K562 (cell line): ENCODE results near the gene KLHL12. TPM values are rescaled to one million over a fixed set of nuclear protein-coding genes. Genes with fewer than 3 reads are reported as not detected.

Source experiments
- ATAC-seq: fragments of 200-7000 bp; cut with Tn5 transposase; 3 replicates; pipeline ENCODE4 v1.9.1; 2020; ENCODE audit warnings: moderate library complexity
- BruUV-seq: library from RNA; stranded (reverse); fragments of 400-500 nt; replicated peaks from 2 replicates; lab custom pipeline; 2021; lab: Mats Ljungman, UMichigan
- CTCF ChIA-PET: fragments of 300-600 bp; formaldehyde crosslinking; extraction: SDS; loops from one replicate; lab custom pipeline; 2021; ENCODE audit warnings: low intra/inter-chr PET ratio; lab: Yijun Ruan, JAX
- POLR2A ChIA-PET: fragments of 300-600, 350-650 bp; sonication (Branson Sonifier 250); formaldehyde crosslinking; extraction: SDS; loops from one replicate; lab custom pipeline; 2021; ENCODE audit warnings: antibody characterized with exemption, inconsistent platforms; lab: Yijun Ruan, JAX
- DNase-seq, 4 experiments: peaks; one replicate each; pipeline versions ENCODE4 v3.0.0 to v3.0.0-alpha.2; 2011 to 2018; ENCODE audit warnings: low spot score in 3 of 4, mixed read lengths in 3 of 4; ENCODE audit errors: extremely low read depth in 1 of 4
- FAIRE-seq: peaks from 2 replicates; lab custom pipeline; 2011; peaks lifted over from hg19 to GRCh38; lab: Jason Lieb, UNC
- H2AFZ ChIP-seq: 2 replicates; pipeline ENCODE4 v1.6.0; 2011; ENCODE audit warnings: low read depth, low read length, control low read depth, inconsistent platforms
- H3K27ac ChIP-seq: fragments of 200-600 bp; 3 replicates; pipeline ENCODE4 v1.8.0; 2011; ENCODE audit warnings: low read depth, mild to moderate bottlenecking, control low read depth, inconsistent platforms, low read length, moderate library complexity, mixed read lengths; ENCODE audit errors: extremely low read depth
- H3K27me3 ChIP-seq, 2 experiments: fragments of 300-600 bp in 1 of 2; 2 replicates in 1 of 2; 3 replicates in 1 of 2; pipeline versions ENCODE4 v1.6.0 to v1.8.0; 2011; ENCODE audit warnings: inconsistent platforms in 2 of 2, low read length in 2 of 2, mild to moderate bottlenecking in 1 of 2, mixed read lengths in 1 of 2, moderate library complexity in 1 of 2; ENCODE audit not compliant: control insufficient read depth in 2 of 2, insufficient read depth in 2 of 2
- H3K36me3 ChIP-seq: fragments of 300-600 bp; 3 replicates; pipeline ENCODE4 v1.8.0; 2011; ENCODE audit warnings: mild to moderate bottlenecking, low read length, inconsistent platforms; ENCODE audit not compliant: control insufficient read depth, insufficient read depth
- H3K4me1 ChIP-seq, 2 experiments: fragments of 200-600 bp in 1 of 2; replicated peaks in 1 of 2; 2 replicates in 1 of 2; 3 replicates in 1 of 2; pipeline versions ENCODE4 v1.5.1 to v1.8.0; 2011; ENCODE audit warnings: inconsistent platforms in 2 of 2, low read length in 2 of 2, mild to moderate bottlenecking in 1 of 2, mixed read lengths in 1 of 2, moderate library complexity in 1 of 2; ENCODE audit not compliant: control insufficient read depth in 2 of 2, insufficient read depth in 2 of 2
- H3K4me2 ChIP-seq: 2 replicates; pipeline ENCODE4 v1.6.1; 2011; ENCODE audit warnings: low read length, control low read depth, inconsistent platforms, mixed read lengths; ENCODE audit not compliant: insufficient read depth
- H3K4me3 ChIP-seq: fragments of 200-600 bp; sonication (generic), shearing (Covaris generic); 2 replicates; pipeline ENCODE4 v1.5.1; 2016; ENCODE audit warnings: control low read depth, inconsistent platforms
- H3K79me2 ChIP-seq: fragments of 200-600 bp; 3 replicates; pipeline ENCODE4 v1.8.0; 2011; ENCODE audit warnings: low read length, inconsistent platforms; ENCODE audit not compliant: control insufficient read depth, insufficient read depth
- H3K9ac ChIP-seq, 2 experiments: 2 replicates each; pipeline versions ENCODE4 v1.6.0 to v1.6.1; 2011; ENCODE audit warnings: low read depth in 2 of 2, low read length in 2 of 2, control low read depth in 1 of 2, inconsistent platforms in 1 of 2, mild to moderate bottlenecking in 1 of 2, mixed read lengths in 1 of 2; ENCODE audit not compliant: insufficient read depth in 1 of 2
- H3K9me1 ChIP-seq: one replicate; pipeline ENCODE4 v1.6.0; 2011; ENCODE audit warnings: inconsistent platforms, mild to moderate bottlenecking, low read length, moderate library complexity; ENCODE audit not compliant: control insufficient read depth, insufficient read depth
- H3K9me3 ChIP-seq: replicated peaks from 2 replicates; pipeline ENCODE4 v1.5.1; 2011; ENCODE audit warnings: low read depth, low read length, inconsistent platforms; ENCODE audit not compliant: control insufficient read depth, insufficient read depth
- H4K20me1 ChIP-seq: replicated peaks from 2 replicates; pipeline ENCODE4 v1.6.1; 2011; ENCODE audit warnings: low read length, inconsistent platforms, mixed read lengths; ENCODE audit not compliant: control insufficient read depth, insufficient read depth
- PCBP2 ChIP-seq: fragments of 200-400 bp; formaldehyde crosslinking; IDR thresholded peaks from 2 replicates; pipeline ENCODE4 v1.6.1; 2018; ENCODE audit warnings: low read length, low read depth, mild to moderate bottlenecking, moderate library complexity; ENCODE audit not compliant: poor library complexity, severe bottlenecking
- RBM22 ChIP-seq: fragments of 200-400 bp; formaldehyde crosslinking; IDR thresholded peaks from 2 replicates; pipeline ENCODE4 v1.6.1; 2018; ENCODE audit warnings: low read length, low read depth; ENCODE audit not compliant: poor library complexity, severe bottlenecking
- SMAD1 ChIP-seq: fragments of 150-350 bp; IDR thresholded peaks from 2 replicates; pipeline ENCODE4 v1.6.1; 2014; ENCODE audit warnings: low read length, low read depth; ENCODE audit not compliant: partially characterized antibody
- TSC22D4 ChIP-seq: fragments of 450-650 bp; IDR thresholded peaks from 2 replicates; pipeline ENCODE4 v1.6.1; 2016; ENCODE audit warnings: missing genetic modification characterization, missing biosample characterization, control low read depth
- ZNF146 ChIP-seq: IDR thresholded peaks from one replicate; pipeline ENCODE4 v1.6.1; 2018; ENCODE audit warnings: missing compliant biosample characterization; ENCODE audit not compliant: unreplicated experiment
- ZNF197 ChIP-seq: fragments of 200-800 bp; sonication (Bioruptor generic); IDR thresholded peaks from 2 replicates; pipeline ENCODE4 v1.6.1; 2016; ENCODE audit warnings: low read depth, missing genetic modification characterization, missing compliant biosample characterization
- ZSCAN32 ChIP-seq: fragments of 450-650 bp; formaldehyde crosslinking; IDR thresholded peaks from 2 replicates; pipeline ENCODE4 v1.4.0; 2020; ENCODE audit warnings: mild to moderate bottlenecking, moderate library complexity
- WGBS: fragments of 100-300 bp; shearing (Covaris generic); methylation state at CpG from one replicate; pipeline ENCODE4 v1.1.6; 2016; ENCODE audit warnings: low coverage, mixed read lengths; ENCODE audit not compliant: insufficient coverage; ENCODE audit errors: missing lambda C conversion rate; 5-methylcytosine and 5-hydroxymethylcytosine counted together
- in situ Hi-C: fragments of 300-500 bp; cut with MboI; formaldehyde crosslinking; loops from 4 replicates; pipeline ENCODE4 v1.15.0; 2018; ENCODE audit warnings: inconsistent platforms, mixed read lengths
- intact Hi-C: fragments of 100-400 bp; cut with micrococcal nuclease; formaldehyde crosslinking; loops from 2 replicates; pipeline ENCODE4 v1.14.2; 2022
- polyA plus RNA-seq, 8 experiments: library from polyadenylated mRNA; depleted of rRNA in 4 of 8; stranded (reverse) in 5 of 8; unstranded in 3 of 8; fragments of >200 nt; fragmentation: Nextera tagmentation in 2 of 8; fragmentation: Illumina TruSeq in 1 of 8; extraction: Ambion mirVana in 2 of 8; extraction: Trizol in 1 of 8; gene quantifications; 2 replicates each; pipeline versions ENCODE4 v1.2.1 to v1.2.3, GENCODE V29; 2011 to 2014; ENCODE audit warnings: inconsistent platforms in 1 of 8, missing spikeins in 1 of 8
- total RNA-seq, 7 experiments: library from RNA; depleted of rRNA in 6 of 7; stranded (reverse); fragments of >200 nt in 6 of 7; fragmentation: Illumina TruSeq in 2 of 7; extraction: Trizol in 2 of 7; gene quantifications; 2 replicates each; pipeline versions ENCODE4 v1.2.1 to v1.2.3, GENCODE V29; 2011 to 2021; ENCODE audit warnings: low replicate concordance in 1 of 7
- TF ChIP-seq, protein P1 (sequence below): fragments of 250-450 bp; sonication (Bioruptor Pico); IDR thresholded peaks from 2 replicates; pipeline ENCODE4 v1.5.0; 2021

Gene KLHL12
- total and polyA plus RNA-seq, 9 of the 15 experiments (the other 6 are each of a cell fraction or from before 2014, with no cell fraction given) = 23.1 to 85.1 (median 35.0) TPM

DNA sequence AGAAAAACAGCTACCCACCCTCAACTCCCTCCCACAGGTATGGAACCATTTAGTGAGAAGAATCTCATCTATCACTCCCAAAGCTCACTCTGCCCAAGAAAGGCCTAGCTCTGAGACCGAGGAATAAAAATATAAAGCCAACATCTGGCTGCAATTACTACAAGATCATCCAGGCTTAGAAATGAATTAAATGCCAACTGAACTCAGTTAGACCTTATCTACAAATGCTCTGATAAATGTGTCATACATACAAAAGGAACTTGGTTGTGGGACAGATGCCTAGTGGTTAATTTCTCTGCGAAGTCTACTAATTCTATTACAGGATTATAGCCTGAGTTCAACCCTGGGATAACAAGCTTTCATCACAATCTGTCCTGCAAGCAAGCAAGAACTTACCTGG, 24.4 kb upstream of the KLHL12 start (continued):
- TF ChIP-seq, protein P1, sequence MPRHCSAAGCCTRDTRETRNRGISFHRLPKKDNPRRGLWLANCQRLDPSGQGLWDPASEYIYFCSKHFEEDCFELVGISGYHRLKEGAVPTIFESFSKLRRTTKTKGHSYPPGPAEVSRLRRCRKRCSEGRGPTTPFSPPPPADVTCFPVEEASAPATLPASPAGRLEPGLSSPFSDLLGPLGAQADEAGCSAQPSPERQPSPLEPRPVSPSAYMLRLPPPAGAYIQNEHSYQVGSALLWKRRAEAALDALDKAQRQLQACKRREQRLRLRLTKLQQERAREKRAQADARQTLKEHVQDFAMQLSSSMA (CRISPR knock-in tag) = no peak
- TF ChIP-seq SMAD1 (no peak), PCBP2 (no peak), ZNF197 (no peak), RBM22 (no peak)

DNA sequence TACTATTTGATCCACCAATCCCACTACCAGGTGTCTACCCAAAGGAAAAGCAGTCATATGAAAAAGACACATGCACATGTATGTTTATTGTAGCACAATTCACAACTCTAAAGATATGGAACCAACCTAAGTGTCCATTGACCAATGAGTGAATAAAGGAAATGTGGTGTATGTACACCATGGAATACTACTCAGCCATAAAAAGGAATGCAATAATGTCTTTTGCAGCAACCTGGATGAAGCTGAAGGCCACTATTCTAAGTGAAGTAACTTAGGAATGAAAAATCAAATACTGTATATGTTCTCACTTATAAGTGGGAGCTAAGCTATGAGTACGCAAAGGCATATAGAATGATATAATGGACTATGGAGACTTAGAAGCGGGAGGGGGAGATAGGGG, 18.4 kb upstream of the KLHL12 start:
- Histone ChIP-seq H4K20me1 (no peaks in the 10 kb centered on the region; the same call in 1 of the 2 replicates), H3K9me3 (no peaks in the 10 kb centered on the region), H3K9ac (0 out of 4 replicates have a peak overlapping the region, but pooled peaks of 1 of the 2 experiments have one; percentile 22), H3K4me3 (no peak overlapping the region), H3K27me3 (no peaks in the 10 kb centered on the region), H3K36me3 (peaks cover 90% of the 10 kb centered on the region), H3K4me1 (peaks cover 2 to 28% of the 10 kb centered on the region in 2 experiments; a peak in 3 of 5 replicates), H2AFZ (no peak overlapping the region), H3K27ac (peak overlapping the region; percentile 58; the same call in 1 of the 3 replicates), H3K79me2 (peaks cover 9% of the 10 kb centered on the region; the same call in 2 of the 3 replicates), H3K9me1 (no peaks in the 10 kb centered on the region), H3K4me2 (peak overlapping the region; percentile 53; the same call in 1 of the 2 replicates)
- FAIRE-seq = no peak
- no TSS peak for BruUV-seq
- ChIA-PET CTCF (no interaction called here), POLR2A (interaction anchor here (0.6 to 5.8 kb wide), 11 partner anchors 9 to 1527 kb away, joined by 3 to 65 read pairs (median 6); partner anchors contain the start of gene TMEM183A)
- intact Hi-C loops (no loop called here), in situ Hi-C loops (no loop called here)
- ATAC-seq = no peak
- DNase-seq = no peak
- WGBS = 100% methylated on average over 2 of the region's 2 CpGs
- TF ChIP-seq ZSCAN32 (CRISPR knock-in tag) (no peak), ZNF146 (CRISPR knock-in tag) (peak; percentile 92), TSC22D4 (tag) (no peak)
